Stimulated activated CD8-positive, alpha-beta memory T cell treated with anti-CD3 and anti-CD28 coated beads, Interleukin-2, amount 100 ng/mL, for 48 hours (primary cell): Measurements from ENCODE around the gene RACGAP1.

ENCODE experiments used
- DNase-seq, 2 donors: peaks; one replicate each; pipeline ENCODE4 v3.0.0-alpha.2; 2020; ENCODE audit warnings: low read depth in 2 of 2

RACGAP1 gene

DNA sequence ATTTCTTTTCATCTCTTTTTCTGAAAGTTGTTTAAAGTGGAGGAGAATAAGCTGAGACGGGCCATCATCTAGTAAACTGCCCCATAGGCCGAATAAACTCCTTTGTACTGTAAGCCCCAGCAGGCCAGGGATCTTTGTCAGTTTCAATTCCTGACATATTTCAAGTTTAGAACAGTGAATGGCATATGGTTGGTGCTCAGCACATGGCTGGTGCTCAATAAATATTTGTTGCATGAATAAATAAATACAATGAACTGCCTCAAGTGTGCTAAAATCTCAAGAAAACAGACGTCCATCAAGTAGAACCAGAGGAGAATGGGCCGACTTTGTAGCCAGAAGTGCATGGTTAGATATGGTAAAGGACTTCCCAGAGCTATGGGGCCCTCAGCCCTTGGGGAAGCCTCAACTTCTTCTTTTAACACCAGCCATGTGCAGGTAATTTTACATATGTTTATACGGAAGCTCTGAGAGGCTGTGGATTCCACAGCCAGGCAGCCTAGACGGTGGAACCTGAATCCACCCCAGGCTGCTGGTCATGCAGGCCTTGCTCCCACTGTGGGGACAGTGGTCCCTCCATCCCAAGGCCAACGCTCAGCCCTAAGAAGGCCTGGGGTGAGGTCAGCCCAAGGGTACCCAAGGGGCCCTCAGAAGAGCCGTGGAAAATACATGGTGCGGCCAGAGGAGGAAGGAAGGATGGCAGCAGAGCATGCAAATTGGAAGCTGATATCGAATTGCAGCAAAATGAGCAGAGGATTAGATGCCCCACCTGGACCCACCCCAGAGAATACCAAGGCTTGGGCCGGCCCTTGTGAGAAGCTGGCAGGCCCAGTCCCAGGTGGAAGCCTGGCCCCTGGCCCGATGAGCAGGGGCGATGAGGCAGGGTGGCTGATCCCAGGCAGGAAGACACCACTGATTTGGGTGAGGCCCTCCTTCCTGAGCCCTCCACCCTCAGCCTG lies 83.5 kb downstream of the RACGAP1 start:
- no peak for DNase-seq

DNA sequence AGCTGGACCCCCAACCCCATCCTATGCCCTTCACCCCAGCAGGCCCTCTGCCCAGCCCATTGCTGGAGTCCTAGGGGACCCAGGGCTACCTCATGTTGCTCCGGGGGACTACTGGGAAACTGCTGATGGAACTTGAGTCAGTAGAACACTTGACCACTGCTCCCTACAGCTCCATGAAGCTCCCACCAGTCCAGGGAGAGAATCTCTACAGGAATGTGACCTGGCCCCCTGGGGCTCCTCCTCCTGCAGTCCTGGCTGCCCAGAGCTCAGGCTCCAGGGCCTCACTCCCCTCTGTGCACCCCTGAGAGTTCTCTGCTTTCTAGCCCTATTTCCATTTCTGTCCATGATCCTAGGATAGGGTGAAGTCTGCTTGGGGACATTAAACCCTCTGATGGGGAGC lies 85.6 kb downstream of the RACGAP1 start:
- no peak for DNase-seq

DNA sequence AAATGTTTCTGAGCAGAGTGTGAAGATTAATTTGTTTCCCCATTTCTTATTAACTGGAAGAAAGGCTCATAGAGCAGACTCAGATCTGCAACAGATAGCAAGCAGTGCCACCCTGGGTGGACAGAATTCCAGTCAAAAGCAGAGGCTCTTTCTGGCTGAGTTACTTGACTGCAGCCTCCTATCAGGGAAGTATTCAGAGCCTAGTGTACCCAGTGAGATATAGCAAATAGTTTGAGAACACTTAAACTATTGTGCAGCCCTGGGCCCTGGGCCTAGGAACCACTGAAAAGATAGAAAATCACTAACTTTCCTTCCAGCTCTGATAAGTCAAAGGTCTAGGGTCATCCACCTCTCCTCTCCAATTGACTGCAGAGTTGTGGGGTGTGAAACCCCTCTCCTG lies 86.0 kb downstream of the RACGAP1 start:
- no peak for DNase-seq
